Rectal smooth muscle tissue (tissue), 1 donor: Measurements from ENCODE around the gene VDAC1.
"Not testable (repeated sequence)": the region's sequence is repeated elsewhere in the genome, so short reads cannot be mapped to it uniquely, and the experiment has no call there.

Source experiments
- H3K27ac ChIP-seq: one replicate; pipeline ENCODE4 v1.7.0; 2013; ENCODE audit warnings: low read depth, low read length, inconsistent platforms
- H3K27me3 ChIP-seq: one replicate; pipeline ENCODE4 v1.7.0; 2013; ENCODE audit warnings: low read length; ENCODE audit not compliant: control insufficient read depth, insufficient read depth
- H3K36me3 ChIP-seq: one replicate; pipeline ENCODE4 v1.7.0; 2013; ENCODE audit warnings: low read length; ENCODE audit not compliant: control insufficient read depth, insufficient read depth
- H3K4me1 ChIP-seq: one replicate; pipeline ENCODE4 v1.7.0; 2013; ENCODE audit warnings: low read length; ENCODE audit not compliant: control insufficient read depth, insufficient read depth
- H3K4me3 ChIP-seq: one replicate; pipeline ENCODE4 v1.7.0; 2013; ENCODE audit warnings: low read length
- H3K9ac ChIP-seq: one replicate; pipeline ENCODE4 v1.7.0; 2013; ENCODE audit warnings: low read length

The VDAC1 gene

GRCh38 chr5:134037160-134037559 lies 32.4 kb upstream of the VDAC1 start:
- no peaks in the 10 kb centered on the region for H3K4me1 ChIP-seq
- no peaks in the 10 kb centered on the region for H3K36me3 ChIP-seq
- no peak overlapping the region for H3K9ac ChIP-seq
- no peak overlapping the region for H3K4me3 ChIP-seq
- no peak overlapping the region for H3K27ac ChIP-seq
- H3K27me3 ChIP-seq = no peaks in the 10 kb centered on the region

DNA sequence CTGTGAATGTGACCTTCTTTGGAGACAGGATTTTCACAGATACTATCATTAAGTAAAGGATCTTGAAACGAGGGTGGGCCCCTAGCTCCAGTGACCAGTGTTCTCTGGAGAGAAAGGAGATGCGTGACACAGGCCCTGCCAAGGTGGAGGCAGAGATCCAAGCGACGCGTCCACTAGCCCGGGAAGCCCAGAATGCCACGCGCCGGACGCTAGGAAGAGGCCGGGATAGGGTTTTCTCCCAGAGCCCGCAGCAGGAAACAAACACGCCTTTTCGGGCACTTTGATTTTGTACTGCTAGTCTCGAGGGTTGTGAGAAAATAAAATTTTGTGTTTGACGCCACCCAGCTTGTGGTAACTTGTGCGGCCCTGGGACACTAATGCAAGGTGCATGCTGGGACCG lies 29.6 kb upstream of the VDAC1 start:
- no peak overlapping the region for H3K4me3 ChIP-seq
- H3K4me1 ChIP-seq = no peaks in the 10 kb centered on the region
- no peak overlapping the region for H3K9ac ChIP-seq
- H3K27ac ChIP-seq = no peak overlapping the region
- H3K27me3 ChIP-seq = no peaks in the 10 kb centered on the region
- H3K36me3 ChIP-seq = no peaks in the 10 kb centered on the region

DNA sequence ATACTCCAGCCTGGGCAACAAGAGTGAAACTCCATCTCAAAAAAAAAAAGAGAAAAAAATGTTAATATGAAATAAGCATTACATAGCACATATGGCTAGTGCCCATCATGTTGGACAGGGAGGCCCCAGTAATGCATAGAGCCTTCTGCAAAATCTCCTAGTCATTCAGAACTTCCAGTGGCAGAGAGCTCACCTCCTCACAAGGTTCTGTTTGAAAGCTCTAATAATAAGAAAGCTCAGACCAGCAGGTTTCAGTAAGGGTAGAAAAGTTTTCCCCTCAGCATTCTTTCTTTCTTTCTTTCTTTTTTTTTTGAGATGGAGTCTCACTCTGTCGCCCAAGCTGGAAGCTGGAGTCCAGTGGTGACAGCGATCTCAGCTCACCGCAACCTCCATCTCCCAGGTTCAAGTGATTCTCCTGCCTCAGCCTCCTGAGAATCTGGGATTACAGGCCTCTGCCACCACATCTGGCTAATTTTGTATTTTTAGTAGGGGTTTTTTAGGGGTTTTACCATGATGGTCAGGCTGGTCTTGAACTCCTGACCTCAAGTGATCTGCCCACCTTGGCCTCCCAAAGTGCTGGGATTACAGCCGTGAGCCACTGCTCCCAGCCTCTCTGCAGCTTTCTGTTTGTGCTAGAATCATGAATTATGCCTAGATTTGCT lies 25.7 kb upstream of the VDAC1 start:
- not testable (repeated sequence) for H3K4me1 ChIP-seq, H3K27ac ChIP-seq, H3K36me3 ChIP-seq, H3K4me3 ChIP-seq, H3K27me3 ChIP-seq, H3K9ac ChIP-seq

GRCh38 chr5:134029156-134029555 lies 24.4 kb upstream of the VDAC1 start:
- Histone ChIP-seq H3K27ac (no peak overlapping the region), H3K36me3 (no peaks in the 10 kb centered on the region), H3K4me1 (no peaks in the 10 kb centered on the region), H3K27me3 (no peaks in the 10 kb centered on the region), H3K4me3 (no peak overlapping the region), H3K9ac (no peak overlapping the region)

- H3K4me1 ChIP-seq = no peaks in the 10 kb centered on the region
- H3K9ac ChIP-seq = no peak overlapping the region
- no peak overlapping the region for H3K27ac ChIP-seq
- H3K36me3 ChIP-seq = no peaks in the 10 kb centered on the region
- H3K4me3 ChIP-seq = no peak overlapping the region
- no peaks in the 10 kb centered on the region for H3K27me3 ChIP-seq
These were observed 23.7 kb upstream of the VDAC1 start for GRCh38 chr5:134028496-134028895.

DNA sequence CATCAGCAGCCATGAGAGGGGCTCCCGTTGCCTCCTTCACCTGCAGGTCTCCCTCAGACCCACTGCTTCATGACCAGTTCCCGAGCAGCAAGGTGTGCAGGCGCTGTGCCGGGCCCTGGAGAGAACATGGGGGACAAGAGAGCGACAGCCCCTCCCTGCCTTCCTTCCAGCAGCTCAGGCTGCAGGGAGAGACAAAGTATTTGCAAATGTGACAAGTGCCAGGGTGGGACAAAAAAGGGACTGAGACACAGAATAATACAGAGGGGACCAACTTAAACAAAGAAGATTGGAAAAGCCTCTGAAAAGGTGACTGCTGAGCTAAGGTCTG lies 22.5 kb upstream of the VDAC1 start:
- H3K9ac ChIP-seq = no peak overlapping the region
- no peak overlapping the region for H3K4me3 ChIP-seq
- no peaks in the 10 kb centered on the region for H3K27me3 ChIP-seq
- no peaks in the 10 kb centered on the region for H3K4me1 ChIP-seq
- no peak overlapping the region for H3K27ac ChIP-seq
- H3K36me3 ChIP-seq = no peaks in the 10 kb centered on the region

- Histone ChIP-seq H3K36me3 (no peaks in the 10 kb centered on the region), H3K27ac (no peak overlapping the region), H3K4me3 (no peak overlapping the region), H3K4me1 (no peaks in the 10 kb centered on the region), H3K27me3 (no peaks in the 10 kb centered on the region), H3K9ac (no peak overlapping the region)
These were observed 21.9 kb upstream of the VDAC1 start for GRCh38 chr5:134026521-134027287.

DNA sequence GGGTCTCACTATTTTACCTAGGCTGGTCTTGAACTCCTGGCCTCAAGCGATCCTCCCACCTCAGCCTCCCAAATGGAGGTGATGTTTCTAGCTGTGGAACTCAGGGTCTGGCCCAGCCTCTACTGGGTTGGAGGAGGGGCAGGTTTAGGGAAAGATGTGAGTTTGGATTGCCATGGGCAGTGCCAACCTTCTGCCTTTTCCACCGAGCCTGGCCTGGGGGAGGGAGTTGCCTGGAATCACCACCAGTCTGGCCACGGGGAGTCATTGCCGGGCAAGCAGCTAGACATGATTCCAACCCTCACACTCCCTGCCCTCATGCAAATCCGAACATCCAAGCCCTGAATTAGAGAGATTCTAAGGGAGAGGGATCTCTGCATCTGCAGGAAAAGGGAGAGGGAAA lies 21.0 kb upstream of the VDAC1 start:
- no peaks in the 10 kb centered on the region for H3K27me3 ChIP-seq
- no peak overlapping the region for H3K9ac ChIP-seq
- H3K4me3 ChIP-seq = no peak overlapping the region
- H3K4me1 ChIP-seq = no peaks in the 10 kb centered on the region
- H3K27ac ChIP-seq = no peak overlapping the region
- no peaks in the 10 kb centered on the region for H3K36me3 ChIP-seq

DNA sequence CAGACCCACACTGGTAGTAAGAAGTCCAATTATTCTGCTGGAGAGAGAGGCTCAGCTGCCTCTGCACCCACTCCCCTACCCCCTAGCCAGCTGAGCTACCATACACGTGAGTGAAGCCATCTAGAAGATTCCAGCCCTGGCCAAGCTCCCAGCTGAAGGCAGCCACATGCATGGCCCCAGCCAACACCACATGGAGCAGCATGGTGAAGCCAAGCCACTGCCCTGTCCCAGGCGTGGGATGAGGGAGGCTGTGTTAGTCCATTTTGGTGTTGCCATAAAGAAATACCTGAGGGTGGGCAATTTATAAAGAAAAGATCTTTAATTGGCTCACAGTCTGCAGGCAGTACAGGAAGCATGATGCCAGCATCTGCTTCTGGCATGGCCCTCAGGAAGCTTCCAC lies 20.0 kb upstream of the VDAC1 start:
- no peaks in the 10 kb centered on the region for H3K27me3 ChIP-seq
- no peaks in the 10 kb centered on the region for H3K36me3 ChIP-seq
- no peak overlapping the region for H3K4me3 ChIP-seq
- H3K9ac ChIP-seq = no peak overlapping the region
- no peaks in the 10 kb centered on the region for H3K4me1 ChIP-seq
- no peak overlapping the region for H3K27ac ChIP-seq

DNA sequence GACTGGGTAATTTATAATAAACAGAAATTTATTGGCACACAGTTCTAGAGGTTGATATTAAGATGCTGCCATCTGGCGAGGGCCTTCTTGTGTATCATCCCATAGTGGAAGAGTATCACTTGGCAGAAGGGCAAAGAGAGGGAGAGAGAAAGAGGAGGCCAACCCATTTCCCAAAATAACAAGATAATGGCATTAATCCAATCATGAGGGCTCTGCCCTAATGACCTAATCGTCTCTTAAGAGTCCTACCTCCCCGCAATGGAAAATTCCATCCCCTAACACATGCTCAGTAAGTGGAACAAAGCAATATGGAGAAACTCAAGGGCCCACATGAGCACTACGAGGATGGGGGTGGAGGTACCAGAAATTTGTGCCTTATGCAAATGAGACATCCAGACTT lies 17.6 kb upstream of the VDAC1 start:
- H3K4me3 ChIP-seq = no peak overlapping the region
- H3K4me1 ChIP-seq = no peaks in the 10 kb centered on the region
- H3K27me3 ChIP-seq = no peaks in the 10 kb centered on the region
- no peak overlapping the region for H3K9ac ChIP-seq
- H3K36me3 ChIP-seq = no peaks in the 10 kb centered on the region
- no peak overlapping the region for H3K27ac ChIP-seq

DNA sequence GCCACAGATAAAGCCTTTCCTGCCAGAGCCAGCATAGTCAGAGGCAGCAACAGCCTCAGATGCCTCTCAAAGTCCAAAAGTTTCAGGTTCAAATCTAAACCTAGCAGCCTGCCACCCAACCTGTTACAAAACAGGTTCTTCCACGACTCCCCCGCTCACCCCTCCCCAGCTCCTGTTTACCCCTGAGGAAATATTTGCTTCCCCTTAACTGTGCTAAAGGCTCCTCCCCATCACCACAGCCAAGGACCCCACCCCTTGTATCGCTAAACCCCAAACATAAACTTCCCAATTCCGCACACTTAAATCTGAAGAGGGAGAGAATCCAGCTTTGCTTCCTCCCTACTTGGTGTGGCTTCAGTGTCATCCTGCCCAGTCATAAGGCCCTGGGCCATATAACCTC lies 15.4 kb upstream of the VDAC1 start:
- Histone ChIP-seq H3K36me3 (no peaks in the 10 kb centered on the region), H3K4me1 (no peaks in the 10 kb centered on the region), H3K4me3 (no peak overlapping the region), H3K9ac (no peak overlapping the region), H3K27me3 (no peaks in the 10 kb centered on the region), H3K27ac (no peak overlapping the region)

GRCh38 chr5:134019636-134020035 lies 14.9 kb upstream of the VDAC1 start:
- H3K27ac ChIP-seq = no peak overlapping the region
- H3K36me3 ChIP-seq = no peaks in the 10 kb centered on the region
- H3K9ac ChIP-seq = no peak overlapping the region
- no peak overlapping the region for H3K4me3 ChIP-seq
- no peaks in the 10 kb centered on the region for H3K4me1 ChIP-seq
- H3K27me3 ChIP-seq = no peaks in the 10 kb centered on the region

GRCh38 chr5:134018986-134019316 lies 14.2 kb upstream of the VDAC1 start:
- Histone ChIP-seq H3K4me1 (no peaks in the 10 kb centered on the region), H3K27me3 (no peaks in the 10 kb centered on the region), H3K27ac (no peak overlapping the region), H3K9ac (no peak overlapping the region), H3K36me3 (no peaks in the 10 kb centered on the region), H3K4me3 (no peak overlapping the region)
